Measurements from ENCODE around the gene NR0B2.

DNA sequence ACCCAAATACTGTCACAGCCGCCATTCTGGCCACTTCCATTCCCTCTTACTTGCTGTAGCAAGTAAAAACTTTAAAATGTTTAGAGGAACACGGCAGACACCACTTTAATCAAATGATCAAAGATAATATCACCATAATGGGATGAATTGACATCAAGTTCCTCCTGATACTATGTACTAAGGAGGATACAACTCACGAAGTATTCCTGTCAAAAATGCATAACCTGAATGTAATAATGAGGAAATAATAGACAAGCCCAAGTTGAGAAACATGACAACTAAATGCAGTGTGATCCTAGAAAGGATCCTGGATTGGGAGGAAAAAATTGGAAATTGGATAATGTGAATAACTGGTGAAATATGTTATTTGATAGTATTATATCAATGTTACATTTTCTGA is 42.5 kb upstream of the NR0B2 start:
- TF ChIP-seq CTCF (IDR thresholded peaks at IDR 0.05) (no peak), EP300 (IDR thresholded peaks at IDR 0.05) (no peak), POLR2A (IDR thresholded peaks at IDR 0.05) (no peak), POLR2AphosphoS5 (IDR thresholded peaks at IDR 0.05) (no peak)
